ENCODE results near the gene NCBP1. TPM values are rescaled to one million over a fixed set of nuclear protein-coding genes. Genes with fewer than 3 reads are reported as not detected.

NCBP1 gene
- total RNA-seq, 1 donor from 2014 or later: 55.9 TPM

DNA sequence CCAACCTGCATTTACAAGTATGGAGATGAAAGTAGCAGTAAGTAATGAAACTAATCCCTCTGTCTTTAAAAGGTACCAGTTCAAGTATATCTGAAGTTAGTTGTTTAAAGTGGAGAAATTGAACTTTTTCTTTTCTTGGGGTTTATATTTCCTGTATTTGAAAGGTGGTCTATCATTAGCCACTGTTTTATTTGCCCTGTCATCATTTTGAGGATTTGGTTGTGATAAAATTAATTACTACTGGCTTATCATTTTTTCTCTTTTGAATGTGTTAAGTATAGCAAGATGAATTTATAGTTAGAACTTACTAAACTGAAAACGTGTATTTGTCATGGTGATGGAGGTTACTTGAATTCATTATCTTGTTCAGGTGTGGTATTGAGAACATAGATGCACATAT is 25.1 kb downstream of the NCBP1 start:
- H3K9me3 ChIP-seq (ENCODE audit: low read depth): no peaks in the 10 kb centered on the region
- Mint-ChIP-seq H3K4me3 (no peak overlapping the region), H3K36me3 (peaks cover 33% of the 10 kb centered on the region), H3K4me1 (no peaks in the 10 kb centered on the region), H3K9me3 (no peaks in the 10 kb centered on the region), H3K27me3 (ENCODE audit: insufficient read depth, low read depth) (no peaks in the 10 kb centered on the region), H3K27ac (no peak overlapping the region)
- no peaks in the 10 kb centered on the region for H3K4me1 ChIP-seq
- no peak overlapping the region for H3K27ac ChIP-seq
- no peak for DNase-seq (ENCODE audit: low spot score)
- H4K20me1 ChIP-seq (ENCODE audit: low read depth): no peaks in the 10 kb centered on the region
- no peak overlapping the region for H3K4me3 ChIP-seq
- peaks cover 25% of the 10 kb centered on the region for H3K36me3 ChIP-seq
- H3K4me2 ChIP-seq: no peak overlapping the region
- no peaks in the 10 kb centered on the region for H3K27me3 ChIP-seq
- TF ChIP-seq EZH2 (IDR thresholded peaks at IDR 0.05): no peak
- TF ChIP-seq, protein P1, sequence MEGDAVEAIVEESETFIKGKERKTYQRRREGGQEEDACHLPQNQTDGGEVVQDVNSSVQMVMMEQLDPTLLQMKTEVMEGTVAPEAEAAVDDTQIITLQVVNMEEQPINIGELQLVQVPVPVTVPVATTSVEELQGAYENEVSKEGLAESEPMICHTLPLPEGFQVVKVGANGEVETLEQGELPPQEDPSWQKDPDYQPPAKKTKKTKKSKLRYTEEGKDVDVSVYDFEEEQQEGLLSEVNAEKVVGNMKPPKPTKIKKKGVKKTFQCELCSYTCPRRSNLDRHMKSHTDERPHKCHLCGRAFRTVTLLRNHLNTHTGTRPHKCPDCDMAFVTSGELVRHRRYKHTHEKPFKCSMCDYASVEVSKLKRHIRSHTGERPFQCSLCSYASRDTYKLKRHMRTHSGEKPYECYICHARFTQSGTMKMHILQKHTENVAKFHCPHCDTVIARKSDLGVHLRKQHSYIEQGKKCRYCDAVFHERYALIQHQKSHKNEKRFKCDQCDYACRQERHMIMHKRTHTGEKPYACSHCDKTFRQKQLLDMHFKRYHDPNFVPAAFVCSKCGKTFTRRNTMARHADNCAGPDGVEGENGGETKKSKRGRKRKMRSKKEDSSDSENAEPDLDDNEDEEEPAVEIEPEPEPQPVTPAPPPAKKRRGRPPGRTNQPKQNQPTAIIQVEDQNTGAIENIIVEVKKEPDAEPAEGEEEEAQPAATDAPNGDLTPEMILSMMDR (IDR thresholded peaks at IDR 0.05): no peak
- TF ChIP-seq EZH2phosphoT487 (IDR thresholded peaks at IDR 0.05): no peak
- H3F3A ChIP-seq (ENCODE audit: low read depth): no peaks in the 10 kb centered on the region
- no peak overlapping the region for H2AFZ ChIP-seq (replicated peaks)
- H3K9ac ChIP-seq: no peak overlapping the region
- H3K79me2 ChIP-seq (ENCODE audit: low read depth): no peaks in the 10 kb centered on the region

DNA sequence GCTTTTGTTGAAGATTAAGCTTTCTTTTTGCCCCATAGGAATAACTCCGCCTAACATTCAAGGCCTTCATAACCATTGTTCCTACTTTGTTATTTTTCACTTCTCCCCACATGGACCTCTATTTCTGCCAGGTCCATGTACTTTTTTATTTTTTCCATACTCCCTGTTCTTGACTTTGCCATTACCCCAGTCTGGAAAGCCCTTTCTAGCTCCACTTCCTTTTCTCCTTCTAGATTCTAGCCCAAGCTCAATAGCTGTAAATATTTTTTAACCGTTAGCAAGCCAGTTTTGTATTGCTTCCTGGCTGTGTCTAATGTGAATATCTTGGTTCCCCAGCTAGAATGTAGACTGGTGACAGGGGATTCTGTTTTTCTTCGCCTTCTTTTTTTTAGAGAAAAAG is 26.1 kb downstream of the NCBP1 start:
- H2AFZ ChIP-seq (replicated peaks): no peak overlapping the region
- Mint-ChIP-seq H3K27me3 (ENCODE audit: insufficient read depth, low read depth) (no peaks in the 10 kb centered on the region), H3K4me3 (no peak overlapping the region), H3K27ac (no peak overlapping the region), H3K36me3 (peaks cover 37% of the 10 kb centered on the region), H3K9me3 (no peaks in the 10 kb centered on the region), H3K4me1 (no peaks in the 10 kb centered on the region)
- no peaks in the 10 kb centered on the region for H3K79me2 ChIP-seq (ENCODE audit: low read depth)
- H3F3A ChIP-seq (ENCODE audit: low read depth): no peaks in the 10 kb centered on the region
- H3K36me3 ChIP-seq: peaks cover 14% of the 10 kb centered on the region
- H3K27ac ChIP-seq: no peak overlapping the region
- H3K4me1 ChIP-seq: no peaks in the 10 kb centered on the region
- H3K4me2 ChIP-seq: no peak overlapping the region
- no peak for DNase-seq (ENCODE audit: low spot score)
- no peaks in the 10 kb centered on the region for H3K27me3 ChIP-seq
- no peak overlapping the region for H3K4me3 ChIP-seq
- no peaks in the 10 kb centered on the region for H3K9me3 ChIP-seq (ENCODE audit: low read depth)
- H3K9ac ChIP-seq: no peak overlapping the region
- H4K20me1 ChIP-seq (ENCODE audit: low read depth): no peaks in the 10 kb centered on the region
- TF ChIP-seq, protein P1 (IDR thresholded peaks at IDR 0.05): no peak
- TF ChIP-seq EZH2phosphoT487 (IDR thresholded peaks at IDR 0.05) (no peak), EZH2 (IDR thresholded peaks at IDR 0.05) (no peak)

- Histone ChIP-seq H3F3A (ENCODE audit: low read depth) (no peaks in the 10 kb centered on the region), H3K4me3 (no peak overlapping the region), H3K4me2 (no peak overlapping the region), H3K36me3 (peaks cover 13% of the 10 kb centered on the region), H3K9me3 (ENCODE audit: low read depth) (no peaks in the 10 kb centered on the region), H3K27ac (no peak overlapping the region), H3K79me2 (ENCODE audit: low read depth) (no peaks in the 10 kb centered on the region), H3K9ac (no peak overlapping the region), H3K27me3 (no peaks in the 10 kb centered on the region), H4K20me1 (ENCODE audit: low read depth) (no peaks in the 10 kb centered on the region), H2AFZ (replicated peaks) (no peak overlapping the region), H3K4me1 (no peaks in the 10 kb centered on the region)
- peaks cover 39% of the 10 kb centered on the region for H3K36me3 Mint-ChIP-seq
- no peak overlapping the region for H3K4me3 Mint-ChIP-seq
- no peaks in the 10 kb centered on the region for H3K4me1 Mint-ChIP-seq
- DNase-seq (ENCODE audit: low spot score): no peak
- H3K27ac Mint-ChIP-seq: no peak overlapping the region
- H3K27me3 Mint-ChIP-seq (ENCODE audit: insufficient read depth, low read depth): no peaks in the 10 kb centered on the region
- TF ChIP-seq, protein P1 (IDR thresholded peaks at IDR 0.05): no peak
- TF ChIP-seq EZH2 (IDR thresholded peaks at IDR 0.05) (no peak), EZH2phosphoT487 (IDR thresholded peaks at IDR 0.05) (no peak)
- H3K9me3 Mint-ChIP-seq: no peaks in the 10 kb centered on the region
Measured at GRCh38 chr9:97660340-97660739, 26.7 kb downstream of the NCBP1 start.

Measured in neural progenitor cell (in vitro differentiated cells).